NCI-H226 (cell line): ENCODE results near the gene MYL6.

ENCODE experiments used
- DNase-seq: peaks from one replicate; pipeline ENCODE4 v3.0.0-alpha.2; 2015

MYL6 gene

DNA sequence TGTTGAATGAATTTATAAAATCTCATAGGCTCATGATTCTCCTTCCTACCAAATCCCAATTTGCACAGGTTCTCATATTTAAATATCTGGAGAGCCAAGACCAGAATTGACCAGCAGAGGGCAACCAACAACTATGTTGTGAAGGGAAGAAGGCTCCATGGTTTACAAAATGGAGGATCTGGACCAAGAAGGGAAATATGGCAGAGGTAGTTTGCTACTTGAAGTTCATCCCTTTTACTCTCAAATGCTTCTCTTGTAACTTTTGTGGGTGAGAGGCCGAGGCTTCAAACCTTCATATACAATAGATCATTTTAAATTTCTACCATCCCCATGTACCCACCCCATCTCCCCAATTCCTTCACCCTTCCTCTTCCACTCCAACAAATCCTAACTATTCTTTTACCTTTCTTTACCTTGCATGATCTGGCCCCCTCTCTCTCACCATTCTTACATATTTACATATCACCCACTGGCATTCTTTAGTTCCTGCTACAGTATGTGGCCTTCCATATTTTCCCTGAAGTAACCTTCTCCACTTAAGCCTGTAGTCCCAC lies 34.9 kb downstream of the MYL6 start:
- peak; percentile 70 for DNase-seq

DNA sequence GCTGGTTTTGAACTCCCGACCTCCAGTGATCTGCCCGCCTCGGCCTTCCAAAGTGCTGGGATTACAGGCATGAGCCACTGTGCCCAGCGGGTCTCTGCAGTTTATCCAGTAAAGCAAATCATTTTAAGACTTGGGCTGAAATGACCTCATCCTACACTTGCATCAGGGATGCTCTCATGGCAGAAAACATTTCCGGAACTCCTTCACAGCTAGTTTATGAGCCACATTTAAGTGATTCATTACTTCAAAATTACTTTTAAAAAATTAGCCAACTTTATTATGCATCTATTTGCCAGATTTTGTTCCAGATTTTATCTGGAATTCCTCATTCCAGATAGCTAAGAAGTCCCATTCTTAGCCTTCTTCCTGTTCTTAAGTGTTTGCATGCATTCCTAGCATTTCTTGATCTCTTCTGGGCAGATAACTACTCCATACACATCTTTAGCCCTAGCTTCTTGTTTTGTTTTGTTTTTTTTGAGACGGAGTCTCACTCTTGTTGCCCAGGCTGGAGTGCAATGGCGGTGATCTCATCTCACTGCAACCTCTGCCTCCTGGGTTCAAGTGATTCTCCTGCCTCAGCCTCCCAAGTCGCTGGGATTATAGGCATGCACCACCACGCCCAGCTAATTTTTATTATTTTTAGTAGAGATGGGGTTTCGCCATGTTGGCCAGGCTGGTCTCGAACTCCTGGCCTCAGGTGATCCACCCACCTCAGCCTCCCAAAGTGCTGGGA lies 38.8 kb downstream of the MYL6 start:
- DNase-seq: peak; percentile 97

DNA sequence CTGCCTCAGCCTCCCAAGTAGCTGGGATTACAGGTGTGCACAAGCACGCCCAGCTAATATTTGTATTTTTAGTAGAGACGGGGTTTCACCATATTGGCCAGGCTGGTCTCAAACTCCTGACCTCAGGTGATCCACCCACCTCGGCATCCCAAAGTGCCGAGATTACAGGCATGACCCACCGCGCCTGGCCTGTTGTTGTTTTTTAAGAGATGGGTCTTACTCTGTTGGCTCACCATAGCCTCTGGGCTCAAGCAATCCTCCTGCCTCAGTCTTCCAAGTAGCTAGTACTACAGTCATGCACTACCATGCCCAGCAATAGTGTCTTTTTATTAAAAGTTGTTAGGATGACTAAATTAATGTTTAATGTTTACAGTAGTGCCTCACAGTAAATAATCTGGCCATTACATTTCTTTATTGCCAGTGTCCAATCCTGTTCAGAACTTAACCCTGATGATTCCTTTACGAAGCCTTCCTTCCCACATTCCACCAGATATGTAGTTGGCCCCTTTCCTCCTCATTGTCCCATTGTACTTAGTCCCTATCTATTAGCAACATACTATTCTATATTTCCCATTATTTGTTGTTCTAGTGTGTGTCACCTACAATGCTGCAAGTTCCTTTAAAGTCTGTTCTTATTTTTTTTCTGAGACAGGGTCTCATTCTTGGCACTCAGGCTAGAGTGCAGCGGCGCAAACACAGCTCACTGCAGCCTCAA lies 39.9 kb downstream of the MYL6 start:
- DNase-seq: no peak

DNA sequence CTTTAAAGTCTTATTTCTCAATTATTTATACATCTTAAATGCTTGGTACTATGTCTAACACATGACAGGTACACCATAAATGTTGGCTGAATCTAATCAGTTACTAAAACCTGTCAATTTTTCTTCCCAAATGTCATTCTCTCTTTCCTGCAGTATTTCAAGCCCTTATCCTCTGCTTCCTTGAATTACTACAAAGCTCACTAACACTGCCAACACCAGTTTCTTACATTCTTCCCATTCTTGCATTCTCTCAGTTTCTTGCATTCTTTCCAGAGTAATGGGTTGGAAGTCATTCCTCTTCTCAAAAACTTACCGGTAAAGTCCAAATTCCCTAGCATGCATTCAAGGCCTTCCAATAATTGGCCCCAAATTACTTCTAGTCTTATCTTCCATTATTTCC lies 40.7 kb downstream of the MYL6 start:
- peak; percentile 28 for DNase-seq

DNA sequence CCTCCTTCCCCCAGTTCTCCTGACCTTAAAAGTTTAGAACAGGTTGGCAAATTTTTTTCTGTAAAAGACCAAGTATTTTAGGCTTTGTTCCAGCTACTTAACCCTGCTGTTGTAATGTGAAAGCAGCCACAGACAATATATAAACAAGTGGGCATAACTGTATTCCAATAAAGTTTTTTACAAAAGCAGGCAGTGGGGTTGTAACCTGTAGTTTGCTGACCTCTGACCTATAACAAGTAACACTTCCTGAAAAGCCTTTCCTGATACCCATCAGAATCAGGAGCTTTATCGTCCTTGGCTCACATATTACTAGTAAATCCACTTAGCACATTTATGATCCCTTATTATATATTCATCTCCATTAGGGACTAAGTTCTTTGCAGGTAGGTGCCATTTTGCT lies 44.2 kb downstream of the MYL6 start:
- no peak for DNase-seq

DNA sequence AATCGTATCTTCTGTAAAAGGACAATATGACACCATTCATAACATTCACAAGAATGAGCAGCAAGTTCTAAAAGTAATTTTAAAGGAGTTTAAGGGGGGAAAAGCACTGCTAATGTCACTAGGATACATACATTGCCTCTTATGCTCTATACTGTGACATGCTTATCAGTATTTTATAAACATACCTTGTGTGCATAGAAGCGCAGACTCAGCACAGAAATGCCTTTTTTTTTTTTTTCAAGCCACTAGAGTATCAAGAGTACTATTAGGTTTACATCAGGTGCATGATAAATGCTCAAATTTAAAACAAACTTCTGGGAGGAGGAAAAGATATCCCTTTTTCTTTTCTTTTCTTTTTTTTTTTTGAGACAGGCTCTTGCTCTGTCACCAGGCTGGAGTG lies 44.7 kb downstream of the MYL6 start:
- DNase-seq: no peak

DNA sequence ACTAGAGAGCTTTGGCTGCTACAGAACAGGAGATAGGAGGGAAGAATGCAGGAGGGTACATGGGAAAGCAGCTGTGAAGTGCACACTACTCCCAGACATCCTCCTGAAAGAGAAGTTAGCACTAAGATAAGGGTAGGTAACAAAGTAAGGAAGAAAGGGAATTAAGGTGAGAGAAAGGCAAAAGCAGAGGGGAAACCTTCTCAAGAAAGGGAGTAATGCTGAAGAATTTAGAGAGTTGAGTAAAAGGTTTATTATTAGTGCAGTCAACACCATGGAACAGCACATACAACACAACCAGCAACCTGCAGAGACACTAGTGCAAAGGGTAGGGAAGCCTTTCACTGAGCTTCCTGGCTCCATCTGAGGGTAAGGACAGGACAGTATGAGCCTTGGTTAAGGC lies 46.1 kb downstream of the MYL6 start:
- no peak for DNase-seq

DNA sequence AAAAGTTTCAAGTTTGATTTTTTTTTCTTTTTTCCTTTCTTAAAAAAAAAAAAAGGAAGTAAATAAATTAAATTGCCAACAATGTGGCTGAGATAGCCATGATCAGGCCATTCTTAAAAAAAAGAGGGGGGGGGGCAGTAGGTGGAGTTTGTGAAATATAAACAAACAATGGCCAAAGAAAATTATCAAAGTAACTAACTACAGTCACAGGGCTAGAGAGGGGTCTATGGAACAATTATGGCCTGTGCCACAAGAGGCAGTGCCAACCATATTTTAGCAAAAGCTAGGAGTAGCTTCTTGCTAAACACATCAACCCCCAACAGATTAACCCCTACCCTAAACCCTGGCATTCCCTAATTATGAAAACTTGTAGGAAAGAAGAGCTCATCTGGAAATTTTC lies 47.3 kb downstream of the MYL6 start:
- no peak for DNase-seq

DNA sequence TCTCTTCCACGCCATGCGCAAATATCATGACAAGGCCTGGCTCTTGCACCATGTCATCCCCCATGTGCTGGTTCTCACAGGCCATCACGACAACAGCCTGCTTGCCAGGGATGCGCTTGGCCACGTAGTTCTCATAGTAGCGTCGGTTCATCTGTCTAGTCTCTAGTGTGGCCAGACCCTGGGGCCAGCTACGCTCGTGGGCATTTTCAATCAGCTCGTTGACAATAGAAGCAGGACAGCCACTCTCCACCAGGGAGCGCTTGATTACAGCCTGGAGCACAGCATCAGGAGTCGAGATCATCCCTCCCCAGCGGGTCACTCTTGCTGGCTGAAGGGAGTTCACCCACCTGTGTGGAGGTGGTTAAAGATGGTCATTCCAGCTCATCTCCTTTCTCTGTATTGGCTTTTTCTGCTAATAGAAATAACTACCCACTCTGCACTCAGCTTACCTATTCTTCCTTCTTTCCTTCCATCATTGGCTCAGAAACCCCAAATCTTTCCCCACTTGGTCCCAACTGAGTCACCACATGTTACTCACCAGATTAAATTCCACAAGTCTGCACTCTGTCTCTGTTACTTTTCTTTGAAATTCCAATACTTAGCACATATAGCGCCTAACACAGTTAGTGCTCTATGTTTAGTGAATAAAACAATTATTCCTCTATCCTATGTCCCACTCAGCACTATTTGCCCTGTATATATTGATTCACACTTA lies 48.5 kb downstream of the MYL6 start:
- peak; percentile 26 for DNase-seq

DNA sequence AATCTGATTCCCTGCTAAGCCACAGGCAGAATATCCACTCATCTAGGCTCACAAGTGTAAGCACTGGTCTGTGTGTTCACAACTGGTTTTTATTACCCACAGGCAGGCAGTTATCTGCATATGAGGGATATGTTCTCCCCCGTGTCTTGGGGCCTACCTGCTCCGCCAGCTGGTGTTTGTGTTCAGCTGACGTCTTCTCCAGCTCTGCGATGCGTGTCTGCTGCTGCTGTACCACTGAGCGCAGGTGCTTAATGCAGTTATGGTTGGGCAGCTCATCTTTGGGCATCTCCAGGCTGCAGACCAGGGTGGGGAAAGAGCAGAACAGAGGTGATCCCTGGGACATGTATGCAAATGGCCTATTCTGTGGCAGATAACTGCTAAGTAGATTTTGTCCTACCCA lies 49.8 kb downstream of the MYL6 start:
- no peak for DNase-seq
